Subcutaneous abdominal adipose tissue (tissue), 5 donors: ENCODE data around the gene CACNA1S.

Source experiments
- H3K27ac ChIP-seq: one replicate; pipeline ENCODE4 v1.7.0; 2013; ENCODE audit warnings: low read depth, mild to moderate bottlenecking, inconsistent platforms, low read length, moderate library complexity
- H3K27me3 ChIP-seq, 5 donors: one replicate each; pipeline ENCODE4 v1.7.0; 2013; ENCODE audit warnings: low read length in 5 of 5, inconsistent platforms in 1 of 5; ENCODE audit not compliant: control insufficient read depth in 5 of 5, insufficient read depth in 4 of 5
- H3K36me3 ChIP-seq, 5 donors: one replicate each; pipeline ENCODE4 v1.7.0; 2013; ENCODE audit warnings: low read length in 5 of 5; ENCODE audit not compliant: control insufficient read depth in 5 of 5, insufficient read depth in 5 of 5
- H3K4me1 ChIP-seq, 5 donors: one replicate each; pipeline ENCODE4 v1.7.0; 2013; ENCODE audit warnings: low read length in 5 of 5, mild to moderate bottlenecking in 3 of 5, moderate library complexity in 1 of 5; ENCODE audit not compliant: control insufficient read depth in 5 of 5, insufficient read depth in 5 of 5
- H3K4me3 ChIP-seq, 5 donors: one replicate each; pipeline ENCODE4 v1.7.0; 2013; ENCODE audit warnings: low read length in 5 of 5, low read depth in 1 of 5
- H3K9ac ChIP-seq, 5 donors: one replicate each; pipeline ENCODE4 v1.7.0; 2013; ENCODE audit warnings: low read length in 5 of 5, mild to moderate bottlenecking in 4 of 5, moderate library complexity in 3 of 5
- H3K9me3 ChIP-seq, 5 donors: one replicate each; pipeline ENCODE4 v1.7.0; 2013; ENCODE audit warnings: low read length in 5 of 5; ENCODE audit not compliant: control insufficient read depth in 5 of 5
- donor health status: healthy.
- donor health status: healthy.
- donor health status: healthy.
- donor health status: healthy.
- donor health status: healthy.

The CACNA1S gene

DNA sequence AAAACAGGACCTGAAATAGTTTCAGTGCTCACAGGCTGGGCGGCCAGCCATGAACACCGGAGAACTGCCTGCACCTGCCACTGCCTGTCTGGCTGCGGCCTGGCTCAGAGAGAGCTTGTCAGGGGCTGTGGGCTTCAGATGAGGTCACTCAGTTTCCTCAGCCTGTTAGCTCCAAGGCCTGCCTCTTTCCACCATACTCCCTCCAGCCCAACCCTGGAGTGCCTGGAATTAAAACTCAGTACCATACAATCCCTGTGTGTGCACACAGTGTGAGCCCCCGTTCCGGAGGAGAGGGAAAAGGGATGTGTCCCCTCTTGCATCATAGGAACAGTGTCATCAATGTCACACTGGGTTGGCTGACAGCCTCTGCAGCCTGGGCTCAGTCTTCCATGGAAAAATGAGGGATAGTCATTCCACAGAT, 16.2 kb downstream of the CACNA1S start:
- Histone ChIP-seq H3K27me3 (peaks cover 0 to 5% (median 0%) of the 10 kb centered on the region in 5 donors), H3K36me3 (no peaks in the 10 kb centered on the region), H3K9me3 (no peaks in the 10 kb centered on the region), H3K9ac (no peak overlapping the region), H3K4me3 (no peak overlapping the region), H3K27ac (no peak overlapping the region), H3K4me1 (no peaks in the 10 kb centered on the region)

DNA sequence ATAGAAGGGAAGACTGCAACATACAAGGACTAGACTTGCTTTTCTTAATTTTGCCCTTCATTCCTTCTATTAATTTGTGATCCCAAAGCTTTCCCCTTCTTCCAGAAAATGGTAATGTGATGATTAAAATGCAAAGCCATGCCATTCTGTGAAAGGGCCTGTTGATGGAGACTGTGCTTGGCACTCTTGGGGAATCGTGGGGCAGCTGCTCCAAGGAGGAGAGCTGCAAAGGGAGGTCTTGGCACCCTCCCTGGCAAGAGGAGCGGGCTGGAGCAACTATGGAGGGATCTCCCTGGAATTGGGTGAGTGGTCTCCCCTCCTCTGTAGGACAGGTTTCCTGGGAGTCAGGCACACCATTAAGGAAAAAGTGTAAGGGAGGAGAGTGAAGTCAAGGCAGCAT, 16.6 kb downstream of the CACNA1S start:
- Histone ChIP-seq H3K9ac (no peak overlapping the region), H3K36me3 (no peaks in the 10 kb centered on the region), H3K4me1 (no peaks in the 10 kb centered on the region), H3K27ac (no peak overlapping the region), H3K9me3 (no peaks in the 10 kb centered on the region), H3K27me3 (peaks cover 0 to 5% (median 0%) of the 10 kb centered on the region in 5 donors), H3K4me3 (no peak overlapping the region)

DNA sequence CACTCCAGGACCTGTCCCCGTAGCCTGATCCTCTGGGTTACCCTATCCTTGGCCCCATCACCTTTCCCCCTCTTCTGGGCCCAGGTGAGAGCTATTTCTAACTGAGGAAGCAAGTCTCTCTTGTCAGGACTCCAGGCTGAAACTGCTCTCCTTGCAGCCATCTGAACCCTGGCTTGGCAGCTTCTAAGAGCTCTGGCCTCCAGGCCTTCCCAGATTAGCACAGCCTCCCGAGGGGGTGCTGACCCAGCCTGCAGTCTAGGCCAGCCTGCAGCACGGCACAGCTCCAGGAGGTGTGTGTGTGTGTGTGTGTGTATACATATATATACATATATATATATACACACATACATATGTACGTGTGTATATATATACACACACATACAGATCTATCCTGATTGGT, 17.4 kb downstream of the CACNA1S start:
- no peaks in the 10 kb centered on the region for H3K4me1 ChIP-seq
- H3K27me3 ChIP-seq, result peaks cover 0 to 5% (median 0%) of the 10 kb centered on the region in 5 donors
- H3K9ac ChIP-seq, result no peak overlapping the region
- no peaks in the 10 kb centered on the region for H3K9me3 ChIP-seq
- no peaks in the 10 kb centered on the region for H3K36me3 ChIP-seq
- H3K4me3 ChIP-seq, result no peak overlapping the region
- H3K27ac ChIP-seq, result no peak overlapping the region

DNA sequence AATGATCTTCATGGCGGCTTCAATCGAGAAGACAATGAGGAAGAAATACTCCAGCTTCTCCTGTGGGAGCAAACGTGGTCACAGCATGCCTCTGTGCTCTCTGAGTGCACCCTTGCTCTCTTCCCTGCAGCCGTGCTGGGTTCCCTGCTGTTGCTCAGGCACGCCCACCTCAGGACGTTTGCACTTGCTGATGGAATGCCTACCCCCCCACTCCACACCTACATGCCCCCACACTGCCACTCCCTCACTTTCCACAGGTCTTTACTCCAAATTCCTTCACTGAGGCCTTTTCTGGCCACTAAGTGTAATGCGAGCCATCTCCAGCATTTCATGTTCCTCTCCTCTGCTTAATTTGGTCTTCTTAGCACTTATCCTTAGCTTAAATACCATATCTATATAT, 18.3 kb downstream of the CACNA1S start:
- no peak overlapping the region for H3K27ac ChIP-seq
- H3K4me1 ChIP-seq, result no peaks in the 10 kb centered on the region

DNA sequence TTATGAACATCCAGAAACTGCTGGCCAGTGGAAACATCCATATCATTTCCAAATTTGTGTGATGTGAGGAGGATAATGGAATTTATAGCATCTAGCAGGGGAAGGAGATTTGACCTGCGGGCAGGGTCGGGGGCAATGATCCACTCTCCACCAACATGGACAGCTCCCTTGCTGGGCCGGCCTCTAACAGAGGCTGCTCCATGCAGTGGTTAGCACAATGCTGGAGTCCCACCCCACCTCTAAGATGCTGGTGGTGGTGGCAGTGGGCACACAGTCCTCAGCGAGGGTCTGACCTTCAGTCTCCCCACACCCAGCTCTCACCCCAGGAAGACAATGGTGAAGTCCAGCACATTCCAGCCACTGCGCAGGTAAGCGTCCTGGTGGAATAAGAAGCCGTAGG, 18.7 kb downstream of the CACNA1S start:
- Histone ChIP-seq H3K36me3 (no peaks in the 10 kb centered on the region), H3K27me3 (peaks cover 0 to 2% (median 0%) of the 10 kb centered on the region in 5 donors), H3K4me3 (no peak overlapping the region), H3K9ac (no peak overlapping the region), H3K9me3 (no peaks in the 10 kb centered on the region), H3K27ac (no peak overlapping the region), H3K4me1 (no peaks in the 10 kb centered on the region)

More for the DNA sequence above, 18.3 kb downstream of the CACNA1S start:
- no peak overlapping the region for H3K4me3 ChIP-seq
- peaks cover 0 to 1% (median 0%) of the 10 kb centered on the region in 5 donors for H3K27me3 ChIP-seq
- H3K9ac ChIP-seq, result no peak overlapping the region
- no peaks in the 10 kb centered on the region for H3K36me3 ChIP-seq
- no peaks in the 10 kb centered on the region for H3K9me3 ChIP-seq

- Histone ChIP-seq H3K9ac (no peak overlapping the region), H3K27ac (no peak overlapping the region), H3K4me3 (no peak overlapping the region), H3K4me1 (no peaks in the 10 kb centered on the region), H3K36me3 (no peaks in the 10 kb centered on the region), H3K27me3 (peaks cover 0 to 2% (median 0%) of the 10 kb centered on the region in 5 donors), H3K9me3 (no peaks in the 10 kb centered on the region)
These were observed 19.5 kb downstream of the CACNA1S start for GRCh38 chr1:201092738-201093137.

DNA sequence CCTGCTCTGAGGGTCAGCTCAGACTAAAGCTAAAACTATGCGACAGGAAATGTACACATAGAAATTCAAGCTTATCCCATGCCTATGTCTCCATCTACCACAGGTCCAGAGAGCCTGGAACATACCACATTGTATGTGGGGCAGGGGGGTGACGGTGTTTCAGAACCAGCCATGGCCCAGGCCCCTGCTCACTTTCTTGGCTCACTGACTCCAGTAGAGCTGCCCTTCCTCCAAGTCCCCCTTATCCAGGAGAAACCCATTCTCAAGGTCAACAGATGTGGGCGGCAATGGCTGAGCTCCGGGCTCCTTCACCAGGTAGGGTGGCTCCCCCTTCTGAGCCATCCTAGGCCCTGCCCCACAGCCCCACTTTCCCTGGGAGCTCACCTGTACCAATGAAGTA, 21.0 kb downstream of the CACNA1S start:
- no peak overlapping the region for H3K9ac ChIP-seq
- H3K4me3 ChIP-seq, result no peak overlapping the region
- no peaks in the 10 kb centered on the region for H3K9me3 ChIP-seq
- peaks cover 0 to 2% (median 0%) of the 10 kb centered on the region in 5 donors for H3K27me3 ChIP-seq
- H3K4me1 ChIP-seq, result no peaks in the 10 kb centered on the region
- no peaks in the 10 kb centered on the region for H3K36me3 ChIP-seq
- H3K27ac ChIP-seq, result no peak overlapping the region

- peaks cover 0 to 2% (median 0%) of the 10 kb centered on the region in 5 donors for H3K27me3 ChIP-seq
- H3K4me3 ChIP-seq, result no peak overlapping the region
- H3K9me3 ChIP-seq, result no peaks in the 10 kb centered on the region
- no peak overlapping the region for H3K9ac ChIP-seq
- no peak overlapping the region for H3K27ac ChIP-seq
- H3K36me3 ChIP-seq, result no peaks in the 10 kb centered on the region
- H3K4me1 ChIP-seq, result no peaks in the 10 kb centered on the region
These were observed 21.7 kb downstream of the CACNA1S start for GRCh38 chr1:201090541-201090940.

GRCh38 chr1:201089596-201089995, 22.6 kb downstream of the CACNA1S start:
- Histone ChIP-seq H3K9ac (no peak overlapping the region), H3K4me1 (no peaks in the 10 kb centered on the region), H3K4me3 (no peak overlapping the region), H3K36me3 (no peaks in the 10 kb centered on the region), H3K27me3 (peaks cover 0 to 5% (median 2%) of the 10 kb centered on the region in 5 donors), H3K9me3 (no peaks in the 10 kb centered on the region), H3K27ac (no peak overlapping the region)

GRCh38 chr1:201088901-201089525, 23.2 kb downstream of the CACNA1S start:
- no peak overlapping the region for H3K27ac ChIP-seq
- H3K4me3 ChIP-seq, result no peak overlapping the region
- H3K9ac ChIP-seq, result no peak overlapping the region
- H3K9me3 ChIP-seq, result no peaks in the 10 kb centered on the region
- H3K36me3 ChIP-seq, result no peaks in the 10 kb centered on the region
- peaks cover 0 to 5% (median 0%) of the 10 kb centered on the region in 5 donors for H3K4me1 ChIP-seq
- peaks cover 0 to 5% (median 2%) of the 10 kb centered on the region in 5 donors for H3K27me3 ChIP-seq
